Sciatic nerve (tissue), 2 donors: ENCODE measurements around the gene NUDT11. TPM values are rescaled to one million over a fixed set of nuclear protein-coding genes. Genes with fewer than 3 reads are reported as not detected.
A peak's percentile ranks its signal among the peaks of the same experiment; 100 is the strongest.
"Not testable (repeated sequence)": the region's sequence is repeated elsewhere in the genome, so short reads cannot be mapped to it uniquely, and the experiment has no call there.

ENCODE experiments used
- ATAC-seq: fragments of 200-7000 bp; cut with Tn5 transposase; one replicate; pipeline ENCODE4 v1.9.1; 2020; ENCODE audit warnings: mild to moderate bottlenecking, moderate library complexity
- DNase-seq: peaks from one replicate; pipeline ENCODE4 v3.0.0-alpha.2; 2020; ENCODE audit warnings: low spot score
- intact Hi-C: fragments of 100-400 bp; cut with DNase I; formaldehyde crosslinking; loops from one replicate; pipeline ENCODE4 v1.14.2; 2022
- total RNA-seq: library from RNA; stranded (reverse); fragmentation: NEBNext Ultra II Directional; extraction: Animal tissue kit (Norgen Biotek cat#: 25700); gene quantifications from one replicate; pipeline ENCODE4 v1.2.1, GENCODE V29; 2021
- donor health status: DM: no; HTN: no; CAD: no.
- donor health status: DM: no; HTN: no; CAD: no.

NUDT11 gene
- 1.9 TPM for total RNA-seq

DNA sequence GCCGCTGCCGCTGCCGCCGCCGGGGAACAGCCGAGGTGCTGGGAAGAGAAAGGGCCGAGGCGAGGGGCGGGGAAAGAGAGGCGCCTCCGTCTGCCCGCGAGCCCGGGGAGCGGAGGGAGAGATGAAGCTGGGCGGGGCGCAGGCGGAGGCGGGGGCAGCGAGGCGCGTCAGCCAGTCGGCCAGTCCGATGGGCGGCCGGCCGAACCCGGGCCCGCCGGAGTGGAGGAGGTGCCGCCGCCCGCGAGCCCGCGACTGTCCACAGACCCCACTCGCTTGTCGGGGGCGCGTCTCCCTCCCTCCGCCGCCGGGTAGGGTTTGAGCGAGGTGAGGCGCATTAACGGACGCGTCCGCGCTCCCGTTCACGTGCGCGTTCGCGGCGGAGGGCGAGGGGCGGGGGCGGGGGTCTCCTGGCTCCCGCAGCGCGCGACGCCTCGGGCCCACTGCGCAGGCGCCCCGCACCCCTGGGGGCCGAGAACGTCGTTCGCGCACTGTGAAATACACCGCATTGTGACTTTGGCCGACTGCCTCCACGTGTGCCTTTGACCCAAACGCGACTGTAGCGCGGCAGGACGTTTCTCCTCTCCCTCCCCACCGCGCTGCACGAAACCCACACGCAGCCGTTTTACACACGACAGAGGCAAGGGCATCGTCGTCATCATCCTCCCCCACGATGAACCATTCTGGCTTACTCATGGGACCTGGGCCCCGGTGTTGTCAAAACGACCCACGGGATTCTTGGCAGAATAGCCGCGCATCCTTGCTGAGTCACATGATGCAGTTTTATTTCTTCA is at the start of gene NUDT11:
Gene NUDT11, minus strand, starts transcription at position 92 of the 791 bp plus-strand sequence. CDS start 148 bp downstream, outside the sequence.
- intact Hi-C loops = loop anchor here (1.0 kb wide), 1 partner anchor 8 kb away; no protein-coding TSS in a partner anchor
- ATAC-seq (peak; percentile 96), DNase-seq (peak; percentile 78)

DNA sequence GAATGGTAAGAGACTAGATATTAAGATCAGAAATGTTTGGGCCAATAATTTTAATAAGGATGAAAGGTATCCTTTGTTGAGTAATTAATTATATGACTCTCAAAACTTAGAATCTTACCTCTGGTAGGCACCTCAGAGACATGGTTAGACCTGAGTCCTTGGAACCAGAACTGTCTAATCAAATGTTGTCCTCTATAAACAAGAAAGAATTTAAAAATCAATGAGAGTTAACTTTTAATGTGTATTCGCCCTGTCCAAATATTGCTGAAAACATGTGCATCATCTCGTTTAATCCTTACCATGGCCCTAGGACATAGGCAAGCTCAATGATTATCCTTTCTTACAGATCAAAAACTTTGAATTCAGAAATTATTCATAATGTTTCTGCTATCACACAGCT is 24.0 kb upstream of the NUDT11 start:
- ATAC-seq (no peak), DNase-seq (no peak)
- intact Hi-C loops = no loop called here

DNA sequence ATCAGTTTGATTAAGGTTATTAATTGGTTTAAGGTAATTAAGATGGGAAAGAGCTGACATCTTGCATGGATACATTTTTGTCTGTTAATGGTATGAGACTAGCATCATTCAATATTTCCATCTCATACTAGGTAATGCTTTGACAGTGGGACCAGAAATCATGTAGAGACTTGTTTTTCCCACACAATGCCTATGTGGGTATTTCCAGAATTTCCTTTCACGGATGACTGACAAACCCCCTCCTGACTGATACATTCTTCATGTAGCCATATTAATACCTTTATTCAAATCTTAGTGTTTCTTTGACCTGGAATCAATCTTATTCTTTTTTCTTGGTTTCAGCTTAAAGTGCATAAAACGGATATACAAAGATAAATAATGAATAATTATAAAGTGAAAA is 22.7 kb upstream of the NUDT11 start:
- ATAC-seq, intact Hi-C loops, DNase-seq: not testable (repeated sequence)

DNA sequence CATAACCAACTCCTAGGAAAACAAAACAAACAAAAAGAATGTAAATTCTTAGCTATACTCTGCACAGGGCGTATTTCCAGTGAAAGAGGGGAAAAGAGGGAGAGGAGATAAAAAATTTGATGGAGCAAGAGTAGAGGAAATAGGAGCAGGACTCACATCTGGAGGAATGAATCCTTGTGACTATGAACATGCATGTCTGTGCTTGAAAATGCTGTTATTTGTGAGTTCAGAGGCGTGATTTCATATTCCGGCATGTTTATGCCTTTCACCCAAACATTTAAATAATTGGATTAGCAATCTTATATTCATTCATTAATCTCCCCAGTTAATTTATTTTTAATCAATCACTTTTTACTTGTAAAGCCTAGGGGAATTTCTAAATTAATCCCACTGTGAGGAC is 11.2 kb upstream of the NUDT11 start:
- no peak for DNase-seq
- no peak for ATAC-seq
- intact Hi-C loops = no loop called here

DNA sequence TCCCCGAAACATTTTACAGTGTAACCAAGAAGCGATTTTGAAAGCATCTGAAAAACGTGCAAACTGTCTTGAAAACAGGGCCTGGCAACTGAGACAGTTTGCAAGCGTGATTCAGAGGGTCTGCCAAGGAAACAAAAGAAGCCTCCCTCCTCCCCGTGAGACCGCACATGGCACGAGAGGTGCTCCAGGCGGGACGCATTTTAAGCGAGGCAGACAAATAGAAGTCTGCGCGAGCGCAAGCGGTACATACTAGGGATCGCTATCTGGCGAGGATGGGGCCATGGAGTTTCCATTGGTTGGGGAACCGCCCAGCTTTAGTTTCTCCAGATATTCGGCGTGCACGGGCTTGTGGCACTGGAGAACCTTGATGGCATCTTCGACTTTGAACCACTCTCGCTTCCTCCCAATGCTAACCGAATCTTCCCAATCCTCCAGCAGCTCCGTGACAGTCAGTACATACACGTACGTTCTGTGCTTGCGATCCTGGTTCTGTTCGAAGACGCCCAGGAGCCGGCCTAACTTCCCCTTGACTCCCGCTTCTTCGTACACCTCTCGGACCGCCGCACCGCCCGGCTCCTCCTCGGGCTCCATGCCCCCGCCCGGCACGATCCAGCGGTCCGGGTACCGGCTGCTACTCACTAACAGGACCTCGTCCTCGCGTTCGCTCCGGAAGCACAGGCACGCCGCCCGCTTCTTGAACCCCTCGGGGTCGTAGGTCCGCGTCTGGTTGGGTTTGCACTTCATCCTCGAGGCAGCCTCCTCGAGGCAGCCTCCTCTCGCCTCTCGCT is 497 bp downstream of the NUDT11 start:
- peak; percentile 65 for ATAC-seq
- intact Hi-C loops = loop anchor here (1.0 kb wide), 1 partner anchor 8 kb away; no protein-coding TSS in a partner anchor
- not testable (repeated sequence) for DNase-seq

DNA sequence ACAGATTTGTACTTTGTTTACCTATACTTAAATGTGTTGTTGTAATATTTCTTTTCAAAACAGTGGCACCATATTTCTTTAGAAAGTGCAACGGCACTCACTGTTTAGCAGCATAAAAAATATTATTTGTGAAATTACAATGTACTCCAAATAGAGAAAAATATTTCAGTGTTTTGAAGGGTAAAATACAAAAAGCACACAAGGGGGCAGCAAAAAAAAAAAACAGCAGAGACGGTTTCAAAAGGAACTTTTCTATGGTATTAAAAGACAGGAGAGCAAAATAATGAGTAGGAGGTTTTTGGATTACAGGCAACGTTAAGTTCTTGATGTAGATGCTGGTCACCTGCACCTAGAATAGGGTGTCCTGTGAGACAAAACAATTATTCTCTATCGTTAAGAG is 2.0 kb downstream of the NUDT11 start:
- DNase-seq = no peak
- intact Hi-C loops = no loop called here
- no peak for ATAC-seq

DNA sequence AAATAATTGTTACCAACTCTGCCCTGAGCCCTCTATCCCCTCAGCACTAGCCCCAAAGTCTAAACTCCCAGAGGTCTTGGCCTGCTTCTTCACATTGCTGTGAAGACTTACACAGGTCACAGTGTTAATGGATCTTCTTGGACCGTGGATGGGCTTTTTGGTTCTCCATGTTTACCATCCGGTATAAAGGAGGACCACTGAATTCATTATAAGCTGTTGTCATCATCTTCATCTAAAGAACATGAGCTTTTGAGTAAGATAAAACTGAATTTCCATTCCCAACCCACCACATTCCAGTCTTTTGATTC is 8.5 kb downstream of the NUDT11 start:
- no peak for DNase-seq
- intact Hi-C loops = loop anchor here (1.0 kb wide), 1 partner anchor 8 kb away; the partner anchor contains the start of gene NUDT11
- no peak for ATAC-seq

DNA sequence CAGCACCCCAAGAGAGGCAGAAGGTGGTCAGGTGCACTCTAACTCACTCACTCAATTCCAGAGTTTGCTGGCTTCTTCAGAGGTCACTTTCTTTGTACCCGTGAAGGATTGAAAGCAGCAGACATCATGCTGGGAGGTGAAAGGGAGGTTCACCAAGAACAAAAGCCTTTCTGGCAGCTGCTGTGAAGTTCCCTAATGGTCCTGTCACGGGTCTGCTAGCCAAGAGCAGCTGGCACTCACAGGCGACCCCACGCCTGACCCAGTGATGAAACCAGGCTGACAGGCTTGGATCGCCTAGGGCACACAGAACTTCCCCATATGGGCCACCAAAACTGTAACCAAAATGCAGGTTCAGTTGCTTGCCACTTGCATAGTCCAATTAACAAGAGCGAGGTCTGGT is 11.8 kb downstream of the NUDT11 start:
- ATAC-seq = no peak
- intact Hi-C loops = no loop called here
- no peak for DNase-seq

DNA sequence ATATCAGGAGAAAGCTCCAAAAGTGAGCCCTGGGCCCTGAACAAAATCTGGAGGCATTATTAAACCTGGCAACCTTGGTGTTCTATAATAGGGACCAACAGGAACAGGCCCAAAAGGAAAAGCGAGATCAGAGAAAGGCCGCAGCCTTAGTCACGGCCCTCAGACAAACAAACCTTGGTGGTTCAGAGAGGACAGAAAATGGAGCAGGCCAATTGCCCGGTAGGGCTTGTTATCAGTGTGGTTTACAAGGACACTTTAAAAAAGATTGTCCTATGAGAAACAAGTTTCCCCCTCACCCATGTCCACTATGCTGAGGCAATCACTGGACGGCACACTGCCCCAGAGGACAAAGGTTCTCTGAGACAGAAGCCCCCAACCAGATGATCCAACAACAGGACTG is 14.0 kb downstream of the NUDT11 start:
- intact Hi-C loops, ATAC-seq, DNase-seq: not testable (repeated sequence)

DNA sequence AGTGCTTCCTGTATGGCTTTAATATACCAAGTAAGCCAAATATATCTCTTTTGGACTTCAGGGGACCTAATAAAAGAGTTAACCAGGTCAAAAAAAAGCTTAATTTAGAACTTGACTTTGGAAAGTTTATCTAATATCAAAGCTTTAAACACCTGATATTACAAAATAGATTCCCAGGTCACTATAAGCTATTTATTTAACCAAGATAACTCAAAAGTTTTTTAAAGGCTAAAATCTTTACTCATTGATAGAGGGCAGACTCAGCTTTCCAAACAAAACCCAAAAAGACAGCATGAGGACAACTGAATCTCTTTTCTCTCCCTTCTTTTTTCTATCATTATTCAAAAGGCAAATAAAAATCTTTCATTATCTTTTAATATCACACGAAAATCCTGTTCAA is 19.5 kb downstream of the NUDT11 start:
- ATAC-seq (no peak), DNase-seq (no peak)
- intact Hi-C loops = no loop called here

DNA sequence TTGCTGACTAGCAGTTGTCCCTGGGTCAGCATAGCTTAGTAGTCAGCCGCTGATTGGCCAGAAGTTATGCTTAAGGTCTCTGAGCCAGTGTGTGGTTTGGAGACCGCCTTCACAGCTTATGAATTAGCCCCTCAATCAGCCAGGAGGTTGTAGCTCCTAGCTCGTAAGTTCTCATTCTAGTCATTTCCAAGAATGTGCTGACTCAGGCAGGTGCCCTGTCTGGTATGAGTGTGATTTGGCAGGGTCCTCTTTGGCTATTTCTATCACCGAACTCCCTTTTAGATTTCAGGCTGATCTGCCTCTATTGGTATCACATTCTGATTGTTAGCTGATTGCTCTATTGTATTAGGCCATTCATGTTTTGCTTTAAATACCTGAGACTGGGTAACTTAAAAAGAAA is 33.1 kb downstream of the NUDT11 start:
- intact Hi-C loops = no loop called here
- ATAC-seq (no peak), DNase-seq (no peak)

DNA sequence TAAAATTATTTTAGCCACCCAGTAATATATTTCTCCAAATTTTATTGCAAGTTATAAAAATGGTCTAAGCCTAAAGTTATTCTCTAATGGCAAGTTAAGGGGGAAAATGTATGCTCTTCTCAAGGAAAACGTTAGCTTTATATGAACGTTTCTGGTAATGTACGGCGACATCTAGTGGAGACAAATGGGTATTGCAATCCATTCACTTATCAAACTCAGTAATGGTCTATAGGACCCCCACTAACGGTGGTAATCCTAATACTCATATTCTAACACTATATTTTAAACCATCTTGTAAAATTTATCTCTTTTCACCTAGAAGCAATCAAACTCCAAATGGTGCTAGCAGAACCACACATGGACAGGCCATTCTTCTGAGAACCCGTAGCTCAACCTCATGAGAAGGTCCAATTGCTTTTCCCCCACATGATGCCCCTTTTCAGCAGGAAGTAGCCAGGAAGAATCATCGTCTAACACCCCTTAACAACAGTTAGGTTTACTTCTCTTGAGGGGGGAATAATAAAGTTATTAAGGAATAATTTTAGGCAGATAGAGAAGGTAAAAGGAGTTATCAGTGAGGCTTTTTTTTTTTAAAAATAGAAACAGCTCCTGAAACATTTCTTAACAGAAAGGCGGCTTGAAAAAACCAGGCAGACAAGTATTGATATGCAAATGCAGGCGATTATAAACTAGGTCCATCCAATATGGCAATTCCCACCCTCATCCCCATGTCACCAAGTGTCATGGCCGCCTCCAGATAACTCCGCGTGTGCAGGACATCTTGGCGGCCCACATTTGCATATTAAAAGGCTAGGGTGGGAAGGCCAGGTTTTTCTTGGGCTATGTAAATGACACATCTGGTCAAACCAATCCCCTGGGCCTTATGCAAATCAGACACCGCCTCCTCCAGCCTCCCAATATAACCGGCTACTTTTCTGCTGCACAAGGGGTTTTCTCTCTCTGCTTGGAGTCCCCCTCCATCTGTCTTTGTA is 35.0 kb downstream of the NUDT11 start:
- intact Hi-C loops = no loop called here
- ATAC-seq (no peak), DNase-seq (no peak)

DNA sequence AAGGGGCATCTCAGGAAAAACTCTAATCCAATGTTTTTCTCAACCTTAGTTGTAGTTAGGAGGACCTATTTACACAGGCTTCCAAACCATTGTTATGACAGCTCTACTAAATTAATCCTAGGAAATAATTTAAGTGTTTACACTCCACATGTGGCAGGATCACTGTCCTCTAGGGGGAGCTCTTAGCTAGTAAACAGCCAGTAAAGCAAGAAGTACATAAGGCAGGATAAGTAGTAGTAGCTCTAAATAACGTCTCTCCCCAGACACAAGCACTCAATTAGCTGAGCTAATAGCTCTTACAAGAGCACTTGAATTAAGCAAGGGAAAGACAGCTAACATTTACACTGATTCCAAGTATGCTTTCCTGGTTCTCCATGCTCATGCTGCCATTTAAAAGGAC is 37.3 kb downstream of the NUDT11 start:
- intact Hi-C loops = no loop called here
- DNase-seq (no peak), ATAC-seq (no peak)

DNA sequence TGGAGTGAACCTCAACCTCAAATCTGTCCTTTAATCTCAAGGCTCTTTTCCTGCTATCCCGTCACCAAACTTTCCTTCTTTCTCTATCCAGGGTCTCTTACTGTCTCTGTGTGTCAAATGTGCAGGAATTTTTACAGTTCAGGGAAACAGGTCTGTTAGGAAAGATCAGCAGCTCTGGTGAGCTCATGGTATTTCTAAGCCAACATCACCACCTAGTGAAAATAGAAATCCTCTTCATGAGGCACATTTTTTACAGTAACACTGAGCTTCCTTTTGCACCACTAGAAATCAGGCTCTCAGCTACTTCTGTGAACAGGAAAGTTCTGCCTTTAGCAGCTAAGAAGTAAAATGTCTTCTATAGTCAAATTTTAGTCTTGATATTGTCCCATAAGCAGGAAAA is 39.6 kb downstream of the NUDT11 start:
- DNase-seq (no peak), ATAC-seq (no peak)
- intact Hi-C loops = no loop called here

DNA sequence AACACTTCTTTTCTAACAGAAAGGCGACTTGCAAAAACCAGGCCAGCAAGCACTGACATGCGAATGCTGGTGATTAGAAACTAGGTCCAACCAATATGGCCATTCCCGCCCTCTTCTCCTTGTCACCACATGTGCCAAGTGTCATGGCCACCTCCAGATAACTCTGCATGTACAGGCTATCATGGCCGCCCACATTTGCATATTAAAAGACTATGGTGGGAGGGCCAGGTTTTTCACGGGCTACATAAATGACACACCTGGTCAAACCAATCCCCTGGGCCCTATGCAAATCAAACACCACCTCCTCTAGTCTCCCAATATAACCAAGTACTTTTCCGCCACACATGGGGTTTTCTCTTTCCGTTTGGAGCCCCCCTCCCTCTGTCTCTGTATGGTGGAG is 40.1 kb downstream of the NUDT11 start:
- DNase-seq = no peak
- no peak for ATAC-seq
- intact Hi-C loops = no loop called here

DNA sequence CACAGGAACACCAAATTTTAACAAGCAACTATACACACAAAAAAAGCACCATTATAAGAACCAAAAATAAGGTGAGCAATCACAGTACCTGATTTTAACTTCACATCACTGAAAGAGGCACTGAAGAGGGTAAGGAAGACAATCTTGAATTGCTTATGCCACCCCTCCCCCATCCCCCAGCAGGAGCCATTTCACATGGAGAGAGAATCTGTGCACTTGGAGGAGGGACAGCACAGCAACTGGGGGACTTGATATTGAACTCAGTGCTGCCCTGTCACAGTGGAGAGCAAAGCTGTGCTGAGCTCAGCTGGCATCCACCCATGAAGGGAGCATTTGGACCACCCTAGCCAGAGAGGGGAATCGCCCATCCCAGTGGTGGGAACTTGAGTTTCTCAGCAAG is 56.0 kb downstream of the NUDT11 start:
- intact Hi-C loops = no loop called here
- no peak for DNase-seq
- ATAC-seq = no peak
